A673 (cell line): ENCODE measurements around the gene PIGN. TPM values are rescaled to one million over a fixed set of nuclear protein-coding genes. Genes with fewer than 3 reads are reported as not detected.

ENCODE experiments used
- BruUV-seq: library from RNA; stranded (reverse); fragments of 400-500 nt; replicated peaks from 2 replicates; lab custom pipeline; 2021; lab: Mats Ljungman, UMichigan
- CTCF ChIA-PET: fragments of 300-600 bp; sonication (Branson Sonifier 250); formaldehyde crosslinking; loops from one replicate; lab custom pipeline; 2022; ENCODE audit warnings: antibody characterized with exemption; lab: Charles Lee
- POLR2A ChIA-PET: fragments of 300-600 bp; sonication (Branson Sonifier 250); formaldehyde crosslinking; loops from one replicate; lab custom pipeline; 2022; ENCODE audit warnings: antibody characterized with exemption; ENCODE audit not compliant: low non-redundant PET; lab: Charles Lee
- DNase-seq: peaks from one replicate; pipeline ENCODE4 v3.0.0-alpha.2; 2015; ENCODE audit warnings: low spot score
- H3K27ac ChIP-seq: fragments of 200-600 bp; sonication (generic); 2 replicates; pipeline ENCODE4 v1.5.1; 2016; ENCODE audit warnings: mixed run types, low read depth, mild to moderate bottlenecking, mixed read lengths, antibody characterized with exemption, low read length; ENCODE audit not compliant: poor library complexity, severe bottlenecking
- H3K27me3 ChIP-seq: fragments of 200-600 bp; sonication (generic); replicated peaks from 2 replicates; pipeline ENCODE4 v1.6.1; 2017; ENCODE audit warnings: mixed run types, low read depth, mild to moderate bottlenecking, mixed read lengths, antibody characterized with exemption, low read length; ENCODE audit not compliant: insufficient read depth, poor library complexity
- H3K36me3 ChIP-seq: fragments of 200-600 bp; sonication (generic); 2 replicates; pipeline ENCODE4 v1.6.1; 2016; ENCODE audit warnings: mixed run types, mild to moderate bottlenecking, mixed read lengths, antibody characterized with exemption, low read length; ENCODE audit not compliant: insufficient read depth, poor library complexity, severe bottlenecking
- H3K4me1 ChIP-seq: fragments of 200-600 bp; sonication (generic); 2 replicates; pipeline ENCODE4 v1.6.1; 2017; ENCODE audit warnings: mixed run types, mild to moderate bottlenecking, mixed read lengths, antibody characterized with exemption, low read length; ENCODE audit not compliant: insufficient read depth, poor library complexity, severe bottlenecking
- H3K4me3 ChIP-seq: fragments of 200-600 bp; sonication (generic); 2 replicates; pipeline ENCODE4 v1.5.1; 2016; ENCODE audit warnings: low read depth, mixed run types, mild to moderate bottlenecking, mixed read lengths, low read length; ENCODE audit not compliant: poor library complexity, severe bottlenecking
- H3K9me3 ChIP-seq: fragments of 200-600 bp; sonication (generic); 2 replicates; pipeline ENCODE4 v1.6.1; 2016; ENCODE audit warnings: mixed run types, low read depth, mild to moderate bottlenecking, mixed read lengths, antibody characterized with exemption, low read length; ENCODE audit not compliant: poor library complexity, severe bottlenecking
- EZH2 ChIP-seq: fragments of 200-600 bp; sonication (generic); IDR thresholded peaks from 2 replicates; pipeline ENCODE4 v1.6.1; 2017; ENCODE audit warnings: borderline replicate concordance, low read depth, mild to moderate bottlenecking, mixed read lengths, antibody characterized with exemption, low read length; ENCODE audit not compliant: poor library complexity, severe bottlenecking
- intact Hi-C: fragments of 100-400 bp; cut with micrococcal nuclease; formaldehyde crosslinking; loops from one replicate; pipeline ENCODE4 v1.10.0; 2022; ENCODE audit not compliant: unreplicated experiment
- total RNA-seq: library from RNA; stranded (reverse); gene quantifications from 2 replicates; pipeline ENCODE4 v1.2.3, GENCODE V29; 2021
- TF ChIP-seq, protein P1 (sequence below): fragments of 300-800, 200-600 bp; sonication (generic); conservative IDR thresholded peaks from 2 replicates; pipeline ENCODE4 v1.5.1; 2017; ENCODE audit warnings: low read depth, mild to moderate bottlenecking, antibody characterized with exemption, low read length, moderate library complexity, mixed read lengths

PIGN gene
- total RNA-seq, 1 experiment from 2014 or later, result 23.8 TPM

DNA sequence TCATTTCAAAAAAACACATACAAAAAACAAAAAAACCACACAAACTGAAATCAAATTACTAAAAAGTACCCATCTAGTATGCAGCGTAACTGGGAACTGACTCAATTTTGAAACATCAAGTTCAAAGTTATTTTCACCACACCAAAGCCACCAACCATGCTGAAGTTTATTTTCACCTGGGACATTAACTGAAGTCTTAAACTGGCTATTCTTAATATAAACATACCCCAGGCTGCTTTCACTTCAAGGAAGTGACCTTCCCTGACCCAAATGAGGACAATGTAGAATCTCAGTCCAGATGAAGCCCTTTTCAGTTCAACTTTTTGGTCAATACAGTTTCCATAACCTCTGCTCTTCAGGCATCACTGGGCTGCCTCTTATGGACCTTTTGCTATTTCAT, 84.6 kb downstream of the PIGN start:
- POLR2A ChIA-PET, result no interaction called here
- BruUV-seq, result no TSS peak

DNA sequence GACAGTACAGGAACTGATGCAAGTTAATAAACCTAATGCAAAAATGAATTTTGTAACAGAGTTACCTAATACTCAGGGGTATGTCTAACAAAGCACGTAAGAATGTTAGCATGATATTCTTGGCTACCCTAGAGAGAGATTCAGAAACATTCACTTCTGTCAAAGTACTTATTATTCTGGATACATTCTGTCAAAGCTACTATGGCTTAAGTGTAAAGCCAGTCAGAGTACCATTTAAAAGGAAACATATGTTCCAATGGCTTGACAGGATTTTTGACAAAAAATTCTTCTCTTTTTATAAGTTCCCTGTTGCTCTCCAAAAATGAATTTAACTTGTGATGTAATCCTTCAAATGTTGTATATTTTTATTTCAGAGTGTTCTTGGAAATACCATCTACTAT, 85.5 kb downstream of the PIGN start:
- TF ChIP-seq, protein P1, sequence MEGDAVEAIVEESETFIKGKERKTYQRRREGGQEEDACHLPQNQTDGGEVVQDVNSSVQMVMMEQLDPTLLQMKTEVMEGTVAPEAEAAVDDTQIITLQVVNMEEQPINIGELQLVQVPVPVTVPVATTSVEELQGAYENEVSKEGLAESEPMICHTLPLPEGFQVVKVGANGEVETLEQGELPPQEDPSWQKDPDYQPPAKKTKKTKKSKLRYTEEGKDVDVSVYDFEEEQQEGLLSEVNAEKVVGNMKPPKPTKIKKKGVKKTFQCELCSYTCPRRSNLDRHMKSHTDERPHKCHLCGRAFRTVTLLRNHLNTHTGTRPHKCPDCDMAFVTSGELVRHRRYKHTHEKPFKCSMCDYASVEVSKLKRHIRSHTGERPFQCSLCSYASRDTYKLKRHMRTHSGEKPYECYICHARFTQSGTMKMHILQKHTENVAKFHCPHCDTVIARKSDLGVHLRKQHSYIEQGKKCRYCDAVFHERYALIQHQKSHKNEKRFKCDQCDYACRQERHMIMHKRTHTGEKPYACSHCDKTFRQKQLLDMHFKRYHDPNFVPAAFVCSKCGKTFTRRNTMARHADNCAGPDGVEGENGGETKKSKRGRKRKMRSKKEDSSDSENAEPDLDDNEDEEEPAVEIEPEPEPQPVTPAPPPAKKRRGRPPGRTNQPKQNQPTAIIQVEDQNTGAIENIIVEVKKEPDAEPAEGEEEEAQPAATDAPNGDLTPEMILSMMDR, result no peak
- TF ChIP-seq EZH2, result no peak
- intact Hi-C loops, result no loop called here
- POLR2A ChIA-PET, result interaction anchor here (0.7 kb wide), 1 partner anchor 437 kb away, joined by 3 read pairs; no protein-coding TSS in a partner anchor
- Histone ChIP-seq H3K27me3 (no peaks in the 10 kb centered on the region), H3K4me3 (no peak overlapping the region), H3K36me3 (no peaks in the 10 kb centered on the region), H3K9me3 (peaks cover 4% of the 10 kb centered on the region), H3K27ac (no peak overlapping the region), H3K4me1 (no peaks in the 10 kb centered on the region)
- BruUV-seq, result no TSS peak
- CTCF ChIA-PET, result no interaction called here
- DNase-seq, result no peak

More for the DNA sequence above, 84.6 kb downstream of the PIGN start:
- no peak overlapping the region for H3K4me3 ChIP-seq
- TF ChIP-seq EZH2, result no peak
- TF ChIP-seq, protein P1, result no peak
- CTCF ChIA-PET, result no interaction called here
- no peak overlapping the region for H3K27ac ChIP-seq
- intact Hi-C loops, result no loop called here
- no peaks in the 10 kb centered on the region for H3K27me3 ChIP-seq
- no peaks in the 10 kb centered on the region for H3K4me1 ChIP-seq
- no peaks in the 10 kb centered on the region for H3K36me3 ChIP-seq
- peaks cover 4% of the 10 kb centered on the region for H3K9me3 ChIP-seq
- DNase-seq, result no peak

DNA sequence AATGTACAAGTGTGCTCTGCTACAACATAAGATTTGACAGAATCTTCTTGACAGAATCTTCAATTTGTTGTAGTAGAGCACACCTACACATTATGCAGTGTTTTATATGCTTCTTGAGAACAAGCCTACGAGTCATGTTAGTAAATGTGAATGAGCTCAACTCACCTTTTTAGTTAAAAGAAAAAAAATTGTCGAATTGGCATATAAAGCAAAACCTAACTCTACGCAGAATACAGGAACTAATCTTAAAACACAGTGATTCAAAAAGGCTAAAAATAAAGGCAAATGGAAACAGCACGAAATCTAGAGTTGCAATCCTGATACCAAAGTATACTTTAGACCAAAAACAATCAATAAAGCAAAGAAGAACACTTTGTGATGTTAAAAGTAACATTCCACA, 87.9 kb downstream of the PIGN start:
- no peaks in the 10 kb centered on the region for H3K27me3 ChIP-seq
- H3K36me3 ChIP-seq, result no peaks in the 10 kb centered on the region
- POLR2A ChIA-PET, result no interaction called here
- no peak for DNase-seq
- intact Hi-C loops, result no loop called here
- H3K4me1 ChIP-seq, result no peaks in the 10 kb centered on the region
- TF ChIP-seq, protein P1, result no peak
- no peak for TF ChIP-seq EZH2
- CTCF ChIA-PET, result interaction anchor here (0.7 kb wide), 1 partner anchor 546 kb away, joined by 3 read pairs; no protein-coding TSS in a partner anchor
- H3K9me3 ChIP-seq, result peaks cover 4% of the 10 kb centered on the region
- H3K4me3 ChIP-seq, result no peak overlapping the region
- no peak overlapping the region for H3K27ac ChIP-seq
- no TSS peak for BruUV-seq
